HG03457 (cell line): ENCODE measurements around the gene KAT2A.

Experiments used
- ATAC-seq: cut with Tn5 transposase; IDR thresholded peaks from one replicate; pipeline ENCODE4 v1.9.1; 2021; ENCODE audit warnings: moderate number of reproducible peaks; ENCODE audit not compliant: unreplicated experiment

Gene KAT2A

GRCh38 chr17:42135664-42136653 lies 14.8 kb upstream of the KAT2A start:
- ATAC-seq: no peak

- ATAC-seq: no peak
Measured at GRCh38 chr17:42135151-42135550, 14.0 kb upstream of the KAT2A start.

GRCh38 chr17:42133461-42134041 lies 12.4 kb upstream of the KAT2A start:
- ATAC-seq: no peak

GRCh38 chr17:42132941-42133340 lies 11.8 kb upstream of the KAT2A start:
- ATAC-seq: no peak

- no peak for ATAC-seq
Measured at GRCh38 chr17:42131981-42132432, 10.8 kb upstream of the KAT2A start.

GRCh38 chr17:42131232-42131631 lies 10.1 kb upstream of the KAT2A start:
- no peak for ATAC-seq

GRCh38 chr17:42130310-42130936 lies 9.3 kb upstream of the KAT2A start:
- no peak for ATAC-seq

- ATAC-seq: no peak
Measured at GRCh38 chr17:42129109-42129837, 8.1 kb upstream of the KAT2A start.

GRCh38 chr17:42127414-42127813 lies 6.2 kb upstream of the KAT2A start:
- ATAC-seq: no peak

GRCh38 chr17:42126836-42127235 lies 5.7 kb upstream of the KAT2A start:
- no peak for ATAC-seq

- ATAC-seq: no peak
Measured at GRCh38 chr17:42125565-42125964, 4.4 kb upstream of the KAT2A start.

- no peak for ATAC-seq
Measured at GRCh38 chr17:42124256-42124655, 3.1 kb upstream of the KAT2A start.

GRCh38 chr17:42122371-42123303 lies 1.5 kb upstream of the KAT2A start, which contains the start of gene HSPB9:
Gene HSPB9, plus strand, starts transcription at chr17:42122804. Its CDS starts 47 bp downstream, at chr17:42122851.
- ATAC-seq: no peak

- ATAC-seq: no peak
Measured at GRCh38 chr17:42120161-42120769, 902 bp downstream of the KAT2A start.

- ATAC-seq: no peak
Measured at GRCh38 chr17:42119301-42119700, 1.9 kb downstream of the KAT2A start.

GRCh38 chr17:42118545-42118944 lies 2.6 kb downstream of the KAT2A start:
- no peak for ATAC-seq

- ATAC-seq: no peak
Measured at GRCh38 chr17:42118126-42118510, 3.0 kb downstream of the KAT2A start.

- ATAC-seq: no peak
Measured at GRCh38 chr17:42117397-42118125, 3.6 kb downstream of the KAT2A start.
